Lower leg skin (tissue), 4 donors: ENCODE results near the gene HLA-DOB. TPM values are rescaled to one million over a fixed set of nuclear protein-coding genes. Genes with fewer than 3 reads are reported as not detected.
A peak's percentile ranks its signal among the peaks of the same experiment; 100 is the strongest.

Source experiments
- DNase-seq, 2 donors: peaks; one replicate each; pipeline ENCODE4 v3.0.0-alpha.2; 2019; ENCODE audit warnings: low spot score in 2 of 2
- H3K4me3 ChIP-seq: fragments of 200-600 bp; sonication (generic); 2 replicates; pipeline ENCODE4 v1.5.1; 2017; ENCODE audit warnings: mild to moderate bottlenecking, low read depth; ENCODE audit not compliant: poor library complexity, severe bottlenecking
- CTCF ChIP-seq, 3 donors: fragments of 450-650 bp; IDR thresholded peaks; one replicate each; pipeline ENCODE4 v1.5.1; 2016; ENCODE audit warnings: antibody characterized with exemption in 3 of 3, mild to moderate bottlenecking in 3 of 3, moderate library complexity in 2 of 3
- POLR2A ChIP-seq, 2 donors: fragments of 450-650 bp; IDR thresholded peaks; one replicate each; pipeline ENCODE4 v1.6.1; 2016 to 2017; ENCODE audit warnings: antibody characterized with exemption in 2 of 2, mild to moderate bottlenecking in 1 of 2, moderate library complexity in 1 of 2
- WGBS, 2 donors: methylation state at CpG; one replicate each; pipeline ENCODE4 v1.1.5; 2018; 5-methylcytosine and 5-hydroxymethylcytosine counted together
- intact Hi-C: fragments of 100-400 bp; cut with DNase I; formaldehyde crosslinking; loops from one replicate; pipeline ENCODE4 v1.15.0; 2023; ENCODE audit warnings: low total_unique reads
- total RNA-seq, 4 donors: library from RNA; depleted of rRNA; stranded (reverse); fragments of >200 nt; gene quantifications; one replicate each; pipeline ENCODE4 v1.1.0, GENCODE V29; 2016

Gene HLA-DOB
- total RNA-seq, 4 donors from 2014 or later = 1.7 to 3.3 (median 2.1) TPM

DNA sequence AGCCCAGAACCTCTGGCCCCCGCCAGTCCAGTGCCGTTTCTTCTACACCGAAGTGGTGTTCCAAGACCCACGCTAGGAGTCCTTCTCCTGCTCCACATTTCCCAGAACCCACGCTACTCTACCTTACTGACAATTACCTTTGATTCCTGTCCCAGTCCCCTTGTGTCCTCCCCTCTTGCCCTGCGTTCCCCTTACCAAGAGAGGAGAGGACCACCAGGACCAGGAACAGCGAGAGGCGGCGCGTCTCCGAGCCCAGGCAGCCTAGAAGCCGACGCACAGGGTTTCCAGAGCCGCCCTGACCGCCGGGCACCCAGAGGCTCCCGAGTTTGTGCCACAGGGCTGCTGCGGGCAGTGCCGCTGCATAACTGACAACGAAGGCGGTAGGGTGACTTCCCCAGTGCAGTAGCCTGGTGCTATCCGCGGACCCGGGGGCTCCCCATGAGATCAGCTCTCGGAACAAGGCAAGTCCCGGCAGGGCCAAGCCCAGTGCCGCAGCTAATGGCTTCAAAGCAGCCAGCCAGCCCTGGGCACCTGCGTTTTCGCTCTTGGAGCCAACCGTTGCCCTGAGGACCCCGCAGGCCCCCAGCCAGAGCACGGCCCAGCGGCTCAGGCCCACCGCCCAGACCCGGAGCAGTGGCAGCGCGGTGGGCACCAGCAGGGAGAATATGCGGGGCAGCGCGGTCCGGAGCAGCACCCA lies 36.2 kb upstream of the HLA-DOB start:
- TF ChIP-seq POLR2A (IDR thresholded peaks at IDR 0.05) (no peak), CTCF (IDR thresholded peaks at IDR 0.05) (no peak)
- intact Hi-C loops = no loop called here

DNA sequence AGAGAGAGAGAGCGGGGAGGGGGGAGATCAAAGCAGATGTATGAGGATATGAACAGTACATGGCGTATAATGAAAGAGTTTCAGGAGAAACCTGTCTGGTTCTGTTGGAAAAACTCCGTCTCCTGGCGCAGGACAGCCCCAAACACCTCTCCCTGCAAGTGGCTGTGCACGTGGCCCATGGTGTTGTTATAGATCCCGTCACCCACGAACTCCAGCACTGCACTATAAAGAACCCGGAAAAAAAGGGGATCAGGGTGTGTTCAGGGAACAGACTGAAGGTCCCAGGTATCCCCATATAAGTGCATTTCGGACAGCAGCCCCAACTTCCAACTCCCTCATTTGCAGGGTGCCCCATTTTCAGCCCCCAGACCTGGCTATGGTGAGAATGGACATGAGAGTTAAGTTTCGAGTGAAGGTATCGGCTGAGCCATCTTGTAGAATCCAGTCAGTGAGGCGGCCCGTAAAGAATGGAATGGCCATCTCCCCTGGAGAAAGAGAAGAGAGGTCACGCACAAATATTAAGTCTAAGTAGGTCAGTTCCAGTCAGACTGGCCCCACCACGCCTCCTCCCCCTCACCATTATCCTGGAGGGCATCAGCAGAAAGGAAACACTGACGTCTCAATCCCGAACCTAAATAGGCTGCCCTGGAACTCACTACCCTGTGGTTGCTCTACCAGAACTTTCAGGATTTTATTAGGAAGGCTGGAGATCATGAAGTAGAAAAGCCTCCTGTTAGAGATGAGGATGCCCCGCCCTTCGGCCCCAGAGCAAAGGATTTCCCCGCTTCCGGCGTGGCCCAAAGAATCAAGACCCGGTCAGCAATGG lies 35.4 kb upstream of the HLA-DOB start:
- H3K4me3 ChIP-seq = peak overlapping the region; percentile 90
- 34 to 35% methylated on average over 23 of the region's 23 CpGs for WGBS, 2 donors
- no peak for DNase-seq
- intact Hi-C loops = no loop called here
- TF ChIP-seq POLR2A (IDR thresholded peaks at IDR 0.05) (no peak), CTCF (IDR thresholded peaks at IDR 0.05) (no peak)

More for the DNA sequence above, 36.2 kb upstream of the HLA-DOB start:
- peak in 1 of 2 donors; percentile 92 for DNase-seq
- 0 to 1% methylated on average over 18 to 28 of the region's 41 CpGs for WGBS, 2 donors
- peak overlapping the region; percentile 90 for H3K4me3 ChIP-seq

DNA sequence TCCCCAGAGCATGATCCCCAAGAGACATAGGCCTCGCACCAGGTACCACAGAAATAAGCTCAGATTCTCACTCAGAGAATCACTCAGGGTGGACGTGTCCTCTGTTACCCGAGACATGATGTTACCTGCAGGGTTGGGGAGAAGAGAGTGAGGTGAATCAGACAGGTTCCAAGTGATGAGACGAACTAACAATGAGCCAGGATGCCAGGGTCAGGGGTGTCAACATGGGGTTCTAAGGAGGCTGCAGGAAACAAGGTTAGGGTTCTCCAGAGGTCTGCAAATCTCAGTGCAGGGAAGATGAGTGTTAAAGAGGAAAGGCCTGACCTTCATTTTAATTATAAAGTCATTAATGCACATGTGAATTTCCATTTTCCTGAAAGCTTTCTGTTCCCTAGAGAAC lies 34.2 kb upstream of the HLA-DOB start:
- no peak overlapping the region for H3K4me3 ChIP-seq
- TF ChIP-seq CTCF (IDR thresholded peaks at IDR 0.05) (no peak), POLR2A (IDR thresholded peaks at IDR 0.05) (no peak)
- no peak for DNase-seq
- intact Hi-C loops = no loop called here
- 80 to 86% methylated on average over 4 of the region's 4 CpGs for WGBS, 2 donors

GRCh38 chr6:32849126-32849525 lies 32.3 kb upstream of the HLA-DOB start:
- 76 to 85% methylated on average over 6 of the region's 6 CpGs for WGBS, 2 donors
- intact Hi-C loops = no loop called here
- H3K4me3 ChIP-seq = no peak overlapping the region
- DNase-seq = no peak
- TF ChIP-seq CTCF (IDR thresholded peaks at IDR 0.05) (no peak), POLR2A (IDR thresholded peaks at IDR 0.05) (no peak)

- TF ChIP-seq POLR2A (IDR thresholded peaks at IDR 0.05) (no peak), CTCF (IDR thresholded peaks at IDR 0.05) (no peak)
- DNase-seq = no peak
- intact Hi-C loops = no loop called here
- WGBS, 2 donors = 94 to 95% methylated on average over 8 of the region's 8 CpGs
- no peak overlapping the region for H3K4me3 ChIP-seq
Measured at GRCh38 chr6:32847795-32848194, 31.0 kb upstream of the HLA-DOB start.
